Body of pancreas (tissue), 4 donors: ENCODE results near the gene LIN28A. TPM values are rescaled to one million over a fixed set of nuclear protein-coding genes. Genes with fewer than 3 reads are reported as not detected.

Experiments used
- ATAC-seq: fragments of 150-250 bp; one replicate; pipeline ENCODE4 v1.9.1; 2016
- DNase-seq, 4 donors: peaks; one replicate each; pipeline ENCODE4 v3.0.0-alpha.2; 2019
- H3K27ac ChIP-seq, 4 donors: fragments of 200-600 bp; sonication (generic); 1 replicate in 3 of 4; 2 replicates in 1 of 4; pipeline versions ENCODE4 v1.5.1 to v1.6.1; 2016 to 2019; ENCODE audit warnings: mild to moderate bottlenecking in 1 of 4, mixed read lengths in 1 of 4, moderate library complexity in 1 of 4
- H3K27me3 ChIP-seq, 2 donors: fragments of 200-600 bp; sonication (generic); one replicate each; pipeline ENCODE4 v1.6.0; 2016; ENCODE audit warnings: mild to moderate bottlenecking in 1 of 2
- H3K36me3 ChIP-seq, 2 donors: fragments of 200-600 bp; sonication (generic); replicated peaks in 1 of 2; 2 replicates each; pipeline ENCODE4 v1.5.1; 2016; ENCODE audit warnings: low read depth in 2 of 2; ENCODE audit not compliant: insufficient read depth in 1 of 2
- H3K4me1 ChIP-seq: fragments of 200-600 bp; sonication (generic); one replicate; pipeline ENCODE4 v1.6.0; 2016
- H3K4me3 ChIP-seq, 2 donors: fragments of 200-600 bp; sonication (generic); 1 replicate in 1 of 2; 2 replicates in 1 of 2; pipeline ENCODE4 v1.5.1; 2016 to 2019
- H3K9me3 ChIP-seq, 3 donors: fragments of 200-600 bp; sonication (generic); 1 replicate in 2 of 3; 2 replicates in 1 of 3; pipeline ENCODE4 v1.5.1; 2016
- CTCF ChIP-seq, 7 experiments: fragments of 450-650 bp in 4 of 7; fragments of 200-600 bp in 3 of 7; sonication (generic) in 3 of 7; IDR thresholded peaks; one replicate each; pipeline ENCODE4 v1.5.1; 2016 to 2019; ENCODE audit warnings: antibody characterized with exemption in 7 of 7
- POLR2A ChIP-seq, 3 donors: fragments of 450-650 bp; IDR thresholded peaks; one replicate each; pipeline ENCODE4 v1.6.1; 2016; ENCODE audit warnings: antibody characterized with exemption in 3 of 3, mild to moderate bottlenecking in 2 of 3
- WGBS, 2 donors: methylation state at CpG; one replicate each; pipeline ENCODE4 v1.1.5; 2017; 5-methylcytosine and 5-hydroxymethylcytosine counted together
- intact Hi-C: fragments of 100-400 bp; cut with DNase I; formaldehyde crosslinking; loops from one replicate; pipeline ENCODE4 v1.15.1; 2023
- total RNA-seq, 2 donors: library from RNA; depleted of rRNA; stranded (reverse); fragments of >200 nt; gene quantifications; one replicate each; pipeline ENCODE4 v1.1.0, GENCODE V29; 2016

Gene LIN28A
- total RNA-seq, 2 donors from 2014 or later: not detected

GRCh38 chr1:26391450-26391849, 19.2 kb upstream of the LIN28A start:
- intact Hi-C loops: no loop called here
- H3K4me1 ChIP-seq: no peaks in the 10 kb centered on the region
- ATAC-seq: no peak
- DNase-seq: no peak
- H3K9me3 ChIP-seq: no peaks in the 10 kb centered on the region
- H3K36me3 ChIP-seq: no peaks in the 10 kb centered on the region
- 8 to 13% methylated on average over 3 of the region's 3 CpGs for WGBS, 2 donors
- TF ChIP-seq POLR2A (IDR thresholded peaks at IDR 0.05) (no peak), CTCF (IDR thresholded peaks at IDR 0.05) (peak in 1 of 7 experiments; percentile 13)
- no peaks in the 10 kb centered on the region for H3K27me3 ChIP-seq
- H3K4me3 ChIP-seq: no peak overlapping the region
- no peak overlapping the region for H3K27ac ChIP-seq

- intact Hi-C loops: no loop called here
- Histone ChIP-seq H3K4me1 (no peaks in the 10 kb centered on the region), H3K36me3 (no peaks in the 10 kb centered on the region), H3K27ac (no peak overlapping the region), H3K9me3 (no peaks in the 10 kb centered on the region), H3K4me3 (no peak overlapping the region), H3K27me3 (no peaks in the 10 kb centered on the region)
- ATAC-seq: no peak
- DNase-seq: no peak
- TF ChIP-seq POLR2A (IDR thresholded peaks at IDR 0.05): no peak
- no peak for TF ChIP-seq CTCF (IDR thresholded peaks at IDR 0.05)
- 75 to 84% methylated on average over 8 of the region's 8 CpGs for WGBS, 2 donors
Observed at GRCh38 chr1:26395754-26396153, 14.9 kb upstream of the LIN28A start.

GRCh38 chr1:26399034-26399433, 11.6 kb upstream of the LIN28A start:
- Histone ChIP-seq H3K4me3 (no peak overlapping the region), H3K27me3 (no peaks in the 10 kb centered on the region), H3K36me3 (no peaks in the 10 kb centered on the region), H3K9me3 (no peaks in the 10 kb centered on the region), H3K4me1 (no peaks in the 10 kb centered on the region), H3K27ac (no peak overlapping the region)
- ATAC-seq: no peak
- no peak for TF ChIP-seq CTCF (IDR thresholded peaks at IDR 0.05)
- TF ChIP-seq POLR2A (IDR thresholded peaks at IDR 0.05): no peak
- DNase-seq: no peak
- 63 to 84% methylated on average over 3 of the region's 3 CpGs for WGBS, 2 donors
- intact Hi-C loops: no loop called here

- Histone ChIP-seq H3K9me3 (no peaks in the 10 kb centered on the region), H3K36me3 (no peaks in the 10 kb centered on the region), H3K4me3 (no peak overlapping the region), H3K27me3 (no peaks in the 10 kb centered on the region), H3K27ac (no peak overlapping the region), H3K4me1 (no peaks in the 10 kb centered on the region)
- TF ChIP-seq POLR2A (IDR thresholded peaks at IDR 0.05): no peak
- TF ChIP-seq CTCF (IDR thresholded peaks at IDR 0.05): no peak
- WGBS, 2 donors: 58 to 60% methylated on average over 3 of the region's 3 CpGs
- no peak for ATAC-seq
- intact Hi-C loops: loop anchor here (10.0 kb wide), 1 partner anchor 127 kb away; no protein-coding TSS in a partner anchor
- no peak for DNase-seq
Observed at GRCh38 chr1:26401891-26402290, 8.7 kb upstream of the LIN28A start.

- no peaks in the 10 kb centered on the region for H3K4me1 ChIP-seq
- no peak for ATAC-seq
- TF ChIP-seq CTCF (IDR thresholded peaks at IDR 0.05) (no peak), POLR2A (IDR thresholded peaks at IDR 0.05) (no peak)
- H3K27me3 ChIP-seq: no peaks in the 10 kb centered on the region
- 22 to 33% methylated on average over 2 to 4 of the region's 4 CpGs for WGBS, 2 donors
- no peaks in the 10 kb centered on the region for H3K9me3 ChIP-seq
- H3K27ac ChIP-seq: no peak overlapping the region
- no peak for DNase-seq
- no peaks in the 10 kb centered on the region for H3K36me3 ChIP-seq
- intact Hi-C loops: loop anchor here (10.0 kb wide), 1 partner anchor 129 kb away; no protein-coding TSS in a partner anchor
- no peak overlapping the region for H3K4me3 ChIP-seq
Observed at GRCh38 chr1:26403656-26404055, 7.0 kb upstream of the LIN28A start.
